HepG2 (cell line): Measurements from ENCODE around the gene ERMARD. TPM values are rescaled to one million over a fixed set of nuclear protein-coding genes. Genes with fewer than 3 reads are reported as not detected.

ENCODE experiments used
- AHDC1 ChIP-seq: sonication (generic); formaldehyde crosslinking; IDR thresholded peaks from 2 replicates; pipeline ENCODE4 v1.5.1; 2020; ENCODE audit warnings: mild to moderate bottlenecking, missing genetic modification reagents, borderline replicate concordance
- CEBPG ChIP-seq: IDR thresholded peaks from 2 replicates; pipeline ENCODE4 v1.6.1; 2016
- SAP130 ChIP-seq: IDR thresholded peaks from 2 replicates; pipeline ENCODE4 v1.6.1; 2016; ENCODE audit warnings: low read depth
- SNAPC5 ChIP-seq: sonication (generic); formaldehyde crosslinking; IDR thresholded peaks from 2 replicates; pipeline ENCODE4 v1.8.1; 2023; ENCODE audit warnings: mild to moderate bottlenecking, missing genetic modification reagents, borderline replicate concordance
- SOX6 ChIP-seq, 2 experiments: fragments of 450-650 bp in 1 of 2; sonication (generic) in 1 of 2; formaldehyde crosslinking in 1 of 2; IDR thresholded peaks; 2 replicates each; pipeline versions ENCODE4 v1.4.0 to v1.6.1; 2017 to 2020; ENCODE audit warnings: antibody characterized with exemption in 1 of 2, mild to moderate bottlenecking in 1 of 2, missing genetic modification reagents in 1 of 2
- ZFP91 ChIP-seq: sonication (generic); formaldehyde crosslinking; IDR thresholded peaks from 2 replicates; pipeline ENCODE4 v1.9.0; 2022; ENCODE audit warnings: missing genetic modification reagents, mild to moderate bottlenecking, borderline replicate concordance
- ZGPAT ChIP-seq: IDR thresholded peaks from 2 replicates; pipeline ENCODE4 v1.6.1; 2016; ENCODE audit warnings: mild to moderate bottlenecking
- ZNF124 ChIP-seq: sonication (generic); formaldehyde crosslinking; IDR thresholded peaks from 2 replicates; pipeline ENCODE4 v1.4.0; 2020; ENCODE audit warnings: missing genetic modification reagents
- ZNF251 ChIP-seq: sonication (generic); formaldehyde crosslinking; IDR thresholded peaks from 2 replicates; pipeline ENCODE4 v1.9.0; 2021; ENCODE audit warnings: mild to moderate bottlenecking, missing genetic modification reagents
- ZNF510 ChIP-seq: sonication (generic); formaldehyde crosslinking; IDR thresholded peaks from 2 replicates; pipeline ENCODE4 v1.4.0; 2020; ENCODE audit warnings: low read depth, mild to moderate bottlenecking, missing genetic modification reagents
- ZNF577 ChIP-seq: sonication (generic); formaldehyde crosslinking; IDR thresholded peaks from 2 replicates; pipeline ENCODE4 v1.4.0; 2020; ENCODE audit warnings: mild to moderate bottlenecking, low read depth, missing genetic modification reagents, borderline replicate concordance
- polyA plus RNA-seq, 8 experiments: library from polyadenylated mRNA; depleted of rRNA in 3 of 8; stranded (reverse) in 7 of 8; unstranded in 1 of 8; fragments of >200 nt; fragmentation: Illumina TruSeq in 4 of 8; extraction: Trizol in 4 of 8; gene quantifications; 2 replicates each; pipeline versions ENCODE4 v1.2.1 to v1.2.3, GENCODE V29; 2011 to 2016; ENCODE audit warnings: low read depth in 4 of 8, missing spikeins in 1 of 8, mixed read lengths in 1 of 8; ENCODE audit not compliant: insufficient read depth in 1 of 8
- total RNA-seq, 5 experiments: library from RNA; depleted of rRNA; stranded (reverse); fragments of >200 nt; fragmentation: Illumina TruSeq; extraction: Trizol; gene quantifications; 2 replicates each; pipeline ENCODE4 v1.2.3, GENCODE V29; 2016; ENCODE audit warnings: low read depth in 1 of 5
- TF ChIP-seq, protein P1 (sequence below): sonication (generic); formaldehyde crosslinking; IDR thresholded peaks from 2 replicates; pipeline ENCODE4 v1.8.0; 2022; ENCODE audit warnings: mild to moderate bottlenecking, missing genetic modification reagents, moderate library complexity
- TF ChIP-seq, protein P2 (sequence below): sonication (generic); formaldehyde crosslinking; IDR thresholded peaks from 2 replicates; pipeline ENCODE4 v1.4.0; 2020; ENCODE audit warnings: missing genetic modification reagents, borderline replicate concordance

Gene ERMARD
- total and polyA plus RNA-seq, 2 of the 13 experiments (the other 11 are each of a cell fraction or from before 2014, with no cell fraction given), result 8.8 to 10.7 TPM

- TF ChIP-seq ZFP91 (CRISPR knock-in tag) (peak; percentile 91; the same call in 1 of the 2 replicates), ZNF577 (0 out of 2 replicates have a peak, but pooled peaks have one; percentile 2), SOX6 (IDR thresholded peaks at IDR 0.05) (no peak), SOX6 (CRISPR knock-in tag; IDR thresholded peaks at IDR 0.05) (peak; percentile 98), AHDC1 (CRISPR knock-in tag) (peak; percentile 76; the same call in 1 of the 2 replicates), ZNF510 (CRISPR knock-in tag) (no peak), ZNF124 (CRISPR knock-in tag) (peak; percentile 68; the same call in 1 of the 2 replicates), ZNF251 (CRISPR knock-in tag) (no peak), ZGPAT (CRISPR knock-in tag) (peak; percentile 63), SAP130 (CRISPR knock-in tag) (peak; percentile 84), CEBPG (CRISPR knock-in tag) (peak; percentile 95), SNAPC5 (no peak; the same call in 1 of the 2 replicates)
- TF ChIP-seq, protein P1, sequence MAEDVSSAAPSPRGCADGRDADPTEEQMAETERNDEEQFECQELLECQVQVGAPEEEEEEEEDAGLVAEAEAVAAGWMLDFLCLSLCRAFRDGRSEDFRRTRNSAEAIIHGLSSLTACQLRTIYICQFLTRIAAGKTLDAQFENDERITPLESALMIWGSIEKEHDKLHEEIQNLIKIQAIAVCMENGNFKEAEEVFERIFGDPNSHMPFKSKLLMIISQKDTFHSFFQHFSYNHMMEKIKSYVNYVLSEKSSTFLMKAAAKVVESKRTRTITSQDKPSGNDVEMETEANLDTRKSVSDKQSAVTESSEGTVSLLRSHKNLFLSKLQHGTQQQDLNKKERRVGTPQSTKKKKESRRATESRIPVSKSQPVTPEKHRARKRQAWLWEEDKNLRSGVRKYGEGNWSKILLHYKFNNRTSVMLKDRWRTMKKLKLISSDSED (CRISPR knock-in tag), result no peak; the same call in 1 of the 2 replicates
- TF ChIP-seq, protein P2, sequence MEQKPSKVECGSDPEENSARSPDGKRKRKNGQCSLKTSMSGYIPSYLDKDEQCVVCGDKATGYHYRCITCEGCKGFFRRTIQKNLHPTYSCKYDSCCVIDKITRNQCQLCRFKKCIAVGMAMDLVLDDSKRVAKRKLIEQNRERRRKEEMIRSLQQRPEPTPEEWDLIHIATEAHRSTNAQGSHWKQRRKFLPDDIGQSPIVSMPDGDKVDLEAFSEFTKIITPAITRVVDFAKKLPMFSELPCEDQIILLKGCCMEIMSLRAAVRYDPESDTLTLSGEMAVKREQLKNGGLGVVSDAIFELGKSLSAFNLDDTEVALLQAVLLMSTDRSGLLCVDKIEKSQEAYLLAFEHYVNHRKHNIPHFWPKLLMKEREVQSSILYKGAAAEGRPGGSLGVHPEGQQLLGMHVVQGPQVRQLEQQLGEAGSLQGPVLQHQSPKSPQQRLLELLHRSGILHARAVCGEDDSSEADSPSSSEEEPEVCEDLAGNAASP (CRISPR knock-in tag), result peak; percentile 63
Measured at GRCh38 chr6:169725125-169726048, 26.0 kb upstream of the ERMARD start (continued).
